ENCODE measurements around the gene P3H2. TPM values are rescaled to one million over a fixed set of nuclear protein-coding genes. Genes with fewer than 3 reads are reported as not detected.
A peak's percentile ranks its signal among the peaks of the same experiment; 100 is the strongest.
"Not testable (repeated sequence)": the region's sequence is repeated elsewhere in the genome, so short reads cannot be mapped to it uniquely, and the experiment has no call there.

P3H2 gene
- total RNA-seq, 1 donor from 2014 or later = not detected

DNA sequence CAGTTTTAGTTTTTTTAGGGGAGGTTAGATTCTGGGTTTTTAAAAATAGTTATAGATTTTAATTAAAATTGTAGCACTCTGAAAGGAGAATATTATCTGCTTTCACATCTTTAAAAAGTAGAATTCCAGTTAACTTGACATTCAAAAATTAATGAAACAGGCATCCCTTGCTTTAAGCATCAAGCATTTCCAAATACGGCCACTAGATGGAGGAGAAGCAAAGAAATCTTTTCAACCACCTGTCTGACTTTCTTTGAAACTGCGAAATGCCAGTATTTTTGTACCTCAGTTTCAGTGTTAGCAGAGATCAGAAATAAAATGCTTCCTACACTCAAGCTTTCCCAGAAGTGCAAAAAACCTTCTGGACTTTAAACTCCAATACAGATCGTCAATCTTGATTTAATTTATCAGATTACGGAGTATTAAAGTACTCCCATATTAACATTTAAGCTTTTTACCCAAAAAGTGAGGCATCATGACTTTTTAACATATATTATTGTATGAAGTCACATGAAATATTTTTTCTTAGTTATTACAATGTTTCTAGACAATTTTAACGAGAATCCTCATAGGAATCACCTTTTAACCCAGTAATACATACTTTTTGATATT, 153.3 kb downstream of the P3H2 start:
- DNase-seq (ENCODE audit: low spot score) = no peak
- Mint-ChIP-seq H3K4me3 (no peak overlapping the region), H3K4me1 (ENCODE audit: low read depth) (peaks cover 8% of the 10 kb centered on the region), H3K27me3 (ENCODE audit: insufficient read depth) (peaks cover 7% of the 10 kb centered on the region), H3K9me3 (no peaks in the 10 kb centered on the region), H3K36me3 (ENCODE audit: low read depth) (no peaks in the 10 kb centered on the region), H3K27ac (no peak overlapping the region)
- intact Hi-C loops (cut with micrococcal nuclease) = loop anchor here (1.0 to 10.0 kb wide), 4 partner anchors 235 to 1083 kb away; partner anchors contain the start of gene IL1RAP

DNA sequence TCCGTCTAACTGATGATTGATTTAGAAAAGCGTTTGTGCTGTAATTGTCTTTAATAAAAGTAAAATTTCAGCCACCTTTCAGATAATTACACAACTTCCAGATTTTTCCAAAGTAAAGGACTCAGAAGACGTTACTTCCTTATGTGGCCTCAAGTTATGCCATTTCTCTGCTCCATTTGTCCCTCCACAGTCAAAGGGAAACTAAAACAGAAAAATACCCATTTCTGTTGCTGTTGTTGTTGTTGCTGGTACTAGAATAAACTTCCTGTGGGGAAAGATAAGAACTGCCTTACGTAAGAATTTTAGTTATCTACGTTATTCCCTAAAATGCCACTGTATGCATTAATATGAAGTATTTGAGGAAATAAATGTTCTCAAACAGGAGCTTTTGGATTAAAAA, 153.9 kb downstream of the P3H2 start:
- Mint-ChIP-seq H3K27ac (no peak overlapping the region), H3K9me3 (no peaks in the 10 kb centered on the region), H3K4me3 (no peak overlapping the region), H3K27me3 (ENCODE audit: insufficient read depth) (peaks cover 7% of the 10 kb centered on the region), H3K36me3 (ENCODE audit: low read depth) (no peaks in the 10 kb centered on the region), H3K4me1 (ENCODE audit: low read depth) (peaks cover 8% of the 10 kb centered on the region)
- intact Hi-C loops (cut with micrococcal nuclease) = loop anchor here (1.0 to 10.0 kb wide), 4 partner anchors 235 to 1084 kb away; partner anchors contain the start of gene IL1RAP
- DNase-seq (ENCODE audit: low spot score) = no peak

DNA sequence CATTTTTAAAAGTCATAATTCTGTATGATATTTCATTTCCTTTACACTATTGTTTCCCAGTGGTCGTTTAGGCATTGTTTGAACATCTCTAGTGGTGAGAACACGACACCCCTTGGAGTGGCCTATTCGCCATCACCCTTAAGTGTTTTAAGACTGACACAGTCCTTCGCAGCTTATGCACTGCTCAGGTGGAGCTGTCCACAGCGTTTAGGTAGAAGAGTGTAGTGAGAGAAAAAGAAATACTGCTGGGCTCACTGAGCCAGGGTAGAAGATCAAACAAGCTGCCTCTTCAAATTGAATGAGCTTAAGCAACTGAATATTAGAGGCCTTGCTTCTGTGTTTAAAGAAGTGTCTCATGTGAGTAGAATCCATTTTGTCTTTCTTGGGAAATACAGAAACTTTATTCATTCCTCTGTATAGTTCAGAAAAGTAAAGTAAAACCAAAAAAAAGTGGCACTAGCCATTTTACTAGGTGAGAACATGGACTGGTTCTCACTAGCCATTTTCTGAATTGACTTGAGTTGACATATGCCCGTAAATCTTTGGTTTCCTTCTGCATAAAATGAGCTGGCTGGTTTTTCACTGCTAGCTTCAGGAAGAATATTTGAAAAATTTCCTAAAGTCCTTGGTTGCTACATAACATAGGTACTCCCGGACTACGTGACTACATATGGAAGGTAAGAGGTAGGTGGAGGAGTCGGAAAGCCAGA, 155.9 kb downstream of the P3H2 start:
- Mint-ChIP-seq H3K4me1 (ENCODE audit: low read depth) (peaks cover 15% of the 10 kb centered on the region), H3K36me3 (ENCODE audit: low read depth) (no peaks in the 10 kb centered on the region), H3K9me3 (no peaks in the 10 kb centered on the region), H3K4me3 (no peak overlapping the region), H3K27ac (no peak overlapping the region), H3K27me3 (ENCODE audit: insufficient read depth) (peaks cover 5% of the 10 kb centered on the region)
- intact Hi-C loops (cut with micrococcal nuclease) = loop anchor here (10.0 kb wide), 1 partner anchor 550 kb away; the partner anchor contains the start of gene IL1RAP
- no peak for DNase-seq (ENCODE audit: low spot score)

DNA sequence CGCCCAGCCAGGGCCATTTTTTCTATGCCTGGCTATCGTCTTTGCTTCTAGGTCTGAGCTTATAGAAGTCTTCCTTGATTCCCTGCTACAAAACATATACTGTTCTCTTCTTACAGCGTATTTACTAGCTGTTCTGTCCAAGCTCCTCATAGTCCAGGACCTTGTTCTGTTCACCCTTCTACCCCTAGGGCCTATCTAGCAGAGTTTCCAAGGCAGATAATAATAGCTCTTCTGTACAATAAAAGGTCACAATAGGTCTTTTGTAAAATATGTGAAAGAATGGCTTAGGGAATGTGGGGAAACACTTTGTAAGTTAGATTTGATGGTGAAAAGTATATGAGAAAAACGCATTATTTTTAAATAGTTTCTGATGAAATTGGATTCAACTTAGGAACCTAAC, 158.2 kb downstream of the P3H2 start:
- H3K9me3 Mint-ChIP-seq = no peaks in the 10 kb centered on the region
- DNase-seq (ENCODE audit: low spot score) = no peak
- H3K27ac Mint-ChIP-seq = no peak overlapping the region
- no peaks in the 10 kb centered on the region for H3K36me3 Mint-ChIP-seq (ENCODE audit: low read depth)
- H3K4me3 Mint-ChIP-seq = no peak overlapping the region
- peaks cover 2% of the 10 kb centered on the region for H3K27me3 Mint-ChIP-seq (ENCODE audit: insufficient read depth)
- peaks cover 15% of the 10 kb centered on the region for H3K4me1 Mint-ChIP-seq (ENCODE audit: low read depth)
- intact Hi-C loops (cut with micrococcal nuclease) = loop anchor here (10.0 kb wide), 1 partner anchor 552 kb away; the partner anchor contains the start of gene IL1RAP

DNA sequence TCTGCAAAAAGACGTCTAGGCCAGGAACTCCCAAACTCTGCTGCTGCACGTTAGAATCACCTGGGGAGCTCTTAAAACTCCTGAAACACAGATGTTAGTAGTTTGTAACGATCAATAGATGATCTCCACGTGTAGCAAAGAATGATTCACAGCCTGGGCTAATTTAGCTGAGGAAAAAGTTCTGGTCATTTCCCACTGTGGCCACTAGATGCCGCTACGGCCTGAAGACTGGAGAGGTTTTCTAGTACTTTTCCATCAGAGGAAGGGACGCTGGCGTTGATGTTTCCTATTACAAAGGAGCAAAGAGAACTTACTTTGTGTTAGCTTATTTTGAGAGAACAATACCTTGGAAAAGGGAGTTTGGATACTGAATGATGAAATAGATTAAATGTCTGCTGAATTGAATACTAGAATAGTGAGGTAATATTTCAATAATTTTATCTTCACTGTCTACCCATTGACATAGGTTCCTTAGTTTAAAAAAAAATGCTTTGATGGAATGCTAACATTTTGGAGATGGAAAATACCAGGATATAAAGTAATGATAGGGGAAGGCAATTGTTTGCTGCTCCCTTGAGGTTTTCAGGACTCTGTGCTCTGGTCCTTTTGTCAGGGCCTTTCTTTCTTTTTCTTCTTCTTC, 159.1 kb downstream of the P3H2 start:
- intact Hi-C loops (cut with micrococcal nuclease) = loop anchor here (1.0 to 10.0 kb wide), 4 partner anchors 241 to 735 kb away; partner anchors contain the start of genes CLDN1 and IL1RAP

DNA sequence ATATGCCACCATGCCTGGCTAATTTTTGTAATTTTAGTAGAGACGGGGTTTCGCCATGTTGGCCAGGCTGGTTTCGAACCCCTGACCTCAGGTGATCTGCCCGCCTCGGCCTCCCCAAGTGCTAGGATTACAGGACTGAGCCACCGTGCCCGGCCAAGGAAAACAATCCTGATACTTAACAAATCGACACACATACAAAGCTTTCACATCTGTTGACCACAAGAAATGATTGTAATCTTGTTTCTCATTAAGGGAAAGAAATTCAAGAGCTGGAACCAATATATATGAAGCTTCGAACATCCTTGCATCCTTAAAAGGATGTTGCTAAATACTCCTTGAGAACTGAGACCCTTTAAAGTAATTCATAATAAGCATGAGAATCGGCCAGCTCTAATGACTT, 159.6 kb downstream of the P3H2 start:
- intact Hi-C loops (cut with micrococcal nuclease) = loop anchor here (1.0 to 10.0 kb wide), 4 partner anchors 241 to 736 kb away; partner anchors contain the start of genes CLDN1 and IL1RAP
- H3K9me3 Mint-ChIP-seq; H3K36me3 Mint-ChIP-seq (ENCODE audit: low read depth); H3K27ac Mint-ChIP-seq; H3K4me3 Mint-ChIP-seq; DNase-seq (ENCODE audit: low spot score); H3K4me1 Mint-ChIP-seq (ENCODE audit: low read depth); H3K27me3 Mint-ChIP-seq (ENCODE audit: insufficient read depth): not testable (repeated sequence)

More for the DNA sequence above, 159.1 kb downstream of the P3H2 start:
- Mint-ChIP-seq H3K27ac (no peak overlapping the region), H3K36me3 (ENCODE audit: low read depth) (no peaks in the 10 kb centered on the region), H3K4me1 (ENCODE audit: low read depth) (peaks cover 7% of the 10 kb centered on the region), H3K27me3 (ENCODE audit: insufficient read depth) (peaks cover 2% of the 10 kb centered on the region), H3K9me3 (no peaks in the 10 kb centered on the region), H3K4me3 (no peak overlapping the region)
- peak; percentile 49 for DNase-seq (ENCODE audit: low spot score)

DNA sequence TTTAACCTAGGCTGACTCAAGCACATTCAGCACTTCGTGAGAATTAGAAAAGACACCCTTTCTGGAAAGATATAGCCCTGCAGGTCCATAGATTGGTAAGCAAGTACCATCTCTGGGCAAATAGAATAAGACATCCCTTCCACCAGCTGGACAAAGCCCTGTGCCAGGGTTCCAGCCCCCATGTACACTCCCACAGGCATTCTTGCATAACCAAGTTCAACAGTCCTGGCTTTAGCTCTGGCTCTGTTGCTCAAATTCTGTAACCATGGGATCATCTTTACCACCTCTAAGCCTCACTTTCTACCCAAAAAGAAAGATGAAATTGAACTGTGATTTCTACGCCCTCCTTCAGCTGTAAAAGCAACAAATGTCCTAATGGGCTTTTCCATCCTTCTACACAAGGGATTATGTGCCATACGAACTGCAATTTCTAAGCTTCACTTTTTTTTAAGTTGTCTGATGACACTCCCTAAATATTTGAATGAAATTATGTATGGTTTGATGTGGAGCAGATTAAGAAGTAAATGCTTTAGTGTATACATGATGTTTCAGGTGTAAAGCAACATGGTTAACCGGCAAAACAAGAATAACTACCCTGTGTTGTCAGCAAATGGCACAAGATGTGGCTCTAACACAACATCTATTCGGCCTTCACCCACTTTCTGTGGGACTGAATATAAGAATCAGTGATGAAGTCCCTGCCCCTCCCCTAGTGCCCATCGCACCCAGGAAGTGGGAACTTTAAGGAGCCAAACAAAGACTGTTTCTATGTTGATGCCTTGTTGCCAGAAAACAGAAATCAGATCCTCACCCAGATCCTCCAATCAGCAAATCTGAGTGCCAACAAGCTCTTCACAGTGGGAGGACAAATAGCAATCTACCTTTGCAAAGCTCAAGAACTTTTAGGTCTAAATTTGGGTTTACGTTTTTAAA, 165.7 kb downstream of the P3H2 start:
- intact Hi-C loops (cut with micrococcal nuclease) = no loop called here
- no peak overlapping the region for H3K4me3 Mint-ChIP-seq
- H3K27ac Mint-ChIP-seq = no peak overlapping the region
- H3K36me3 Mint-ChIP-seq (ENCODE audit: low read depth) = no peaks in the 10 kb centered on the region
- H3K27me3 Mint-ChIP-seq (ENCODE audit: insufficient read depth) = peaks cover 3% of the 10 kb centered on the region
- DNase-seq (ENCODE audit: low spot score) = no peak
- H3K9me3 Mint-ChIP-seq = no peaks in the 10 kb centered on the region
- H3K4me1 Mint-ChIP-seq (ENCODE audit: low read depth) = no peaks in the 10 kb centered on the region

DNA sequence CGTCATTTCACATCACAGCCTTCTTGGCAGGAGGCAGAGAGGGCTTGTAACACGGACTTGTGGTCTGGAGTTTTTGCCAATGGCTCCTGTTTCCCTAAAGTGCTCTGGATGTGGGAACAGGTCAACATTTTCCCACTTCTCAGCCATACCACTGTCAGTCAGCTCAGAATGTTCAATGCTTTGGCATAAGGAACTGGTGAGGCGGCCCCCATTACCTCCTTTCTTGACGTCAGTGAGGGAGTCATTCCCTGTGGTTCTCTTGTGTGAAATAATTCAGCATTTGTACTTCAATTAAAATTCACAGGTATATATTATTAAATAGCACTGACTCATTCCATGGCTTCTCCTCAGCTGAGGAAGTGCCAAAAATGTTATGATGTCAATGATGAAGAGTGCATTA, 167.1 kb downstream of the P3H2 start:
- H3K27ac Mint-ChIP-seq = no peak overlapping the region
- no peaks in the 10 kb centered on the region for H3K36me3 Mint-ChIP-seq (ENCODE audit: low read depth)
- H3K27me3 Mint-ChIP-seq (ENCODE audit: insufficient read depth) = peaks cover 3% of the 10 kb centered on the region
- H3K9me3 Mint-ChIP-seq = no peaks in the 10 kb centered on the region
- DNase-seq (ENCODE audit: low spot score) = no peak
- no peak overlapping the region for H3K4me3 Mint-ChIP-seq
- H3K4me1 Mint-ChIP-seq (ENCODE audit: low read depth) = no peaks in the 10 kb centered on the region
- intact Hi-C loops (cut with micrococcal nuclease) = no loop called here

DNA sequence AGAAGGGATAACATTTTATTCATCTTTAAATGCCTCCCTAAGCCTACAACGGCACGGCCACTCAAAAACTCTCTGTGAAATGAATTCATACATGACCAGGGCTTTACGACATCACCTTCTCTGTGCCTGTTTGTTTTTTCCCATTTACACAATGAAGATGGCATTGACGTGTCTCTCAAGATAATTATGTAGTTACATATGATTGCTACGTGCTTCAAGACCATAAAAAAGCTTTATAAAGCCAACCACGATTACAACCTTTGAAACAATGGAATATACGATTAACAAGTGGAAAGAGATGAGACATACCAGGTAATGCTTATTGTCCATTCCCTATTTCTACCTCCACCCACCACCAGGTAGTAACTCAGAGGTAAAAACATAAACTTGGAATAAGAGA, 168.4 kb downstream of the P3H2 start:
- Mint-ChIP-seq H3K27ac (no peak overlapping the region), H3K4me3 (no peak overlapping the region), H3K4me1 (ENCODE audit: low read depth) (peaks cover 6% of the 10 kb centered on the region), H3K9me3 (no peaks in the 10 kb centered on the region), H3K36me3 (ENCODE audit: low read depth) (no peaks in the 10 kb centered on the region), H3K27me3 (ENCODE audit: insufficient read depth) (peaks cover 3% of the 10 kb centered on the region)
- intact Hi-C loops (cut with micrococcal nuclease) = no loop called here
- DNase-seq (ENCODE audit: low spot score) = no peak

DNA sequence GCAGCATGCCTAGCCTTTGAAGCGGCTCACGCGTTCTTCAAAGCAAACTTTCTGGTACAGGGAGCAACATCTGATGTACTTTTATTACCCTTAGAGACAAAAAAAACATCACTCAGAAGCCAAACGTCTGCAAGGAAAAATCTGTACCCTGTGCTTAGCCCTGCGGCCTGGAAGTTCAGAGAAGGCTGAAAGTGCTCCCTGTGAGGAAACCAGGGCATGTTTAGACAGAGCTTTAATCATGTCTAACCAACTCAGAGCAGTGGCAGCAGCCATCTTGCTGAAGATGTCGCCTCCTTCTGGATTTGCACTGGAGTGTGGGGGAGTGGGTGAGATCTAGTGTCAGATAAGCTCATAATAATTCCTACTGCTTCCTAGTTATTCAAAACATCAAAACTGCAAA, 170.4 kb downstream of the P3H2 start:
- H3K27me3 Mint-ChIP-seq (ENCODE audit: insufficient read depth) = peaks cover 3% of the 10 kb centered on the region
- intact Hi-C loops (cut with micrococcal nuclease) = no loop called here
- no peak overlapping the region for H3K27ac Mint-ChIP-seq
- DNase-seq (ENCODE audit: low spot score) = no peak
- H3K4me3 Mint-ChIP-seq = no peak overlapping the region
- H3K36me3 Mint-ChIP-seq (ENCODE audit: low read depth) = no peaks in the 10 kb centered on the region
- peaks cover 6% of the 10 kb centered on the region for H3K4me1 Mint-ChIP-seq (ENCODE audit: low read depth)
- no peaks in the 10 kb centered on the region for H3K9me3 Mint-ChIP-seq

DNA sequence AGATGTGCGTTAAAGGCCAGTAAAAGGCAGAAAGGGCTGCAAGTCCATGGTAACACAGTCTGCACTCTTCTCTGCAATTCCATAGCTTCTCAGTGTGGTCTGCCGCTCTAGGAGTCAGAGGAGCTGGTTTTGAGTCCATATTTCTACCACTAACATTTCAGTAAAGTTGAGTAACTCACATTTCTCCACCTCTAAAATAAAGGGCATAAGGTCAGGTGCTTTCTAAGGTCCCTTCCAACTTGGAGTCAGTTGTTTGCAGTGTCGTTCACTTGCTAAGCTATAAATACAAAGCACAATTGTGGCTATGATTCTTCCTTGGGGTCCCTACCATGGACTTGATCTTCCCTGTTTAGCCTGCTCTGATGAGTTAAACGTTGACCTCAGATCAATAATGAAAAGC, 171.1 kb downstream of the P3H2 start:
- H3K4me1 Mint-ChIP-seq (ENCODE audit: low read depth) = peaks cover 6% of the 10 kb centered on the region
- no peak overlapping the region for H3K27ac Mint-ChIP-seq
- intact Hi-C loops (cut with micrococcal nuclease) = loop anchor here (2.0 to 10.0 kb wide), 2 partner anchors 315 to 801 kb away; partner anchors contain the start of gene TP63

DNA sequence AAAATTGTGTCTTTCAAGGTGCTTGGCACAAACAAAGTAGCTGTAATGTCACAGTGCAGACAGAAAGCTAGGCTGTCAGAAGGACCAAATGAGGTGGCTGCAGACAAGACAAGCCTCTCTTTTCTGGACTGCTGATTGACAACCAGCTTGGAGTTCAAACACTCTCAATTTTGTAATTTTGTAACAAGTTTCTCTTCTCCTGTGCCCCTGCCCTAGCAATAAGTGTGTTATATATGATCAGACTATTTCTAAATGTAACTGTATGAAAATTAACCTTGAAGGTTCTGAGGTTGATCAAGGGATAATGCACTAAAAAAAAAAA, 172.0 kb downstream of the P3H2 start:
- Mint-ChIP-seq H3K9me3 (no peaks in the 10 kb centered on the region), H3K36me3 (ENCODE audit: low read depth) (no peaks in the 10 kb centered on the region), H3K27ac (no peak overlapping the region), H3K27me3 (ENCODE audit: insufficient read depth) (peaks cover 3% of the 10 kb centered on the region), H3K4me3 (no peak overlapping the region), H3K4me1 (ENCODE audit: low read depth) (peaks cover 6% of the 10 kb centered on the region)
- intact Hi-C loops (cut with micrococcal nuclease) = loop anchor here (1.0 to 10.0 kb wide), 3 partner anchors 314 to 800 kb away; partner anchors contain the start of gene TP63
- DNase-seq (ENCODE audit: low spot score) = no peak

More for the DNA sequence above, 171.1 kb downstream of the P3H2 start:
- no peaks in the 10 kb centered on the region for H3K9me3 Mint-ChIP-seq
- DNase-seq (ENCODE audit: low spot score) = no peak
- no peaks in the 10 kb centered on the region for H3K36me3 Mint-ChIP-seq (ENCODE audit: low read depth)
- peaks cover 3% of the 10 kb centered on the region for H3K27me3 Mint-ChIP-seq (ENCODE audit: insufficient read depth)
- no peak overlapping the region for H3K4me3 Mint-ChIP-seq
